Prostate gland (tissue), 2 donors: ENCODE measurements around the gene MYADML2.

Experiments used
- CTCF ChIP-seq, 4 experiments: fragments of 200-600 bp in 2 of 4; fragments of 450-650 bp in 2 of 4; sonication (generic) in 2 of 4; IDR thresholded peaks; 1 replicate in 3 of 4; 2 replicates in 1 of 4; pipeline ENCODE4 v1.5.1; 2016 to 2019; ENCODE audit warnings: antibody characterized with exemption in 4 of 4, mild to moderate bottlenecking in 2 of 4, moderate library complexity in 2 of 4
- POLR2A ChIP-seq: fragments of 450-650 bp; IDR thresholded peaks from one replicate; pipeline ENCODE4 v1.6.1; 2016; ENCODE audit warnings: antibody characterized with exemption, mild to moderate bottlenecking

GRCh38 chr17:81976332-81977210 lies 29.5 kb upstream of the MYADML2 start:
- TF ChIP-seq CTCF (IDR thresholded peaks at IDR 0.05) = no peak
- TF ChIP-seq POLR2A = no peak
